ENCODE results near the gene CCR8.

DNA sequence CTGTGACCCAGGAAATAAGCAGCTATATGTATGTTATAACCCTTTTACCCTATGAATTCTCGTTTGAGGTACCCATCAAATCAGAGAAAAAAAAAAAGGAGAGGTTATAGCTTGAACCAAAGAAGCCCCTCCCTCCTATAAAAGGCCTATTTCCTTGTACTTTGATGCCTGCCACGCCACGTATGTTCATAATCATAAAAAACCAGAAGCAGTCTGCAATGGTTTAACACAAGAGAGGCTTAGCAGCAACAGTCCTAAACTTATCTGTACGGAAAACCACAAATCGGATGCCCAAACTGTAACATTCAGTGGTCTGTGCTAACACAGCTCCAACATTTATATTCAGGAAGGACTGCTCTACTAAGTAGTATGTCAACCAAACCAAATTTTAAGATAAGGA, 21.2 kb downstream of the CCR8 start:
- TF ChIP-seq, protein P1, sequence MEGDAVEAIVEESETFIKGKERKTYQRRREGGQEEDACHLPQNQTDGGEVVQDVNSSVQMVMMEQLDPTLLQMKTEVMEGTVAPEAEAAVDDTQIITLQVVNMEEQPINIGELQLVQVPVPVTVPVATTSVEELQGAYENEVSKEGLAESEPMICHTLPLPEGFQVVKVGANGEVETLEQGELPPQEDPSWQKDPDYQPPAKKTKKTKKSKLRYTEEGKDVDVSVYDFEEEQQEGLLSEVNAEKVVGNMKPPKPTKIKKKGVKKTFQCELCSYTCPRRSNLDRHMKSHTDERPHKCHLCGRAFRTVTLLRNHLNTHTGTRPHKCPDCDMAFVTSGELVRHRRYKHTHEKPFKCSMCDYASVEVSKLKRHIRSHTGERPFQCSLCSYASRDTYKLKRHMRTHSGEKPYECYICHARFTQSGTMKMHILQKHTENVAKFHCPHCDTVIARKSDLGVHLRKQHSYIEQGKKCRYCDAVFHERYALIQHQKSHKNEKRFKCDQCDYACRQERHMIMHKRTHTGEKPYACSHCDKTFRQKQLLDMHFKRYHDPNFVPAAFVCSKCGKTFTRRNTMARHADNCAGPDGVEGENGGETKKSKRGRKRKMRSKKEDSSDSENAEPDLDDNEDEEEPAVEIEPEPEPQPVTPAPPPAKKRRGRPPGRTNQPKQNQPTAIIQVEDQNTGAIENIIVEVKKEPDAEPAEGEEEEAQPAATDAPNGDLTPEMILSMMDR (IDR thresholded peaks at IDR 0.05) = no peak
- TF ChIP-seq EZH2 (IDR thresholded peaks at IDR 0.05) = no peak
